ENCODE results near the gene TRMT11.

DNA sequence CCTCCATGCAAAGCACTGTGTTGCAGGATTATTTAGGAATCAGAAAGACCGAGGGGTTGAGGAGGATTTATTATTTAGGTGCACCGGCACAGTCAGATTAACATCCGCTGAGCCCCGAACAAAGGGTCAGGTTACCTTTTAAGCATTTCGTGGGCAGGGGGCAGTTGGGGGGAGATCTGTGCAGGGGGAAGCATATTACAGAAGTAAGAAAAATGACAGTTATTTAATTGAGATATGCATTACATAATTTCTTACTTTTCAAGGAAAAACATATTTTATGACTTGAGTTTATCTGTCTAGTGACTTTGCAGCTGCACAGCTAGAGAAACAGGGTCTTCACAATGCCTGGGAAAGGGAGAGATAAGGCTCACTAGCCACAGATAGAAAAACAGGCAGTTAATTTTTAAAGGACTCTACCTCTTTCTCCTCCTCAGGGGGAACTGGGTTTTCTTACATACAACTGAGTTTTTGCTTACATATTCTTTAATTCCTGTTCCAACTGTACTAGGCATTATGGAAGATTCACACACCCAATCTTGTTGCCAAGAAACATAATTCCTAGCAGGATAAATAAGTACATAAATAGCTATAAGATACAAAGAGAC is 31.5 kb upstream of the TRMT11 start:
- TF ChIP-seq BCL11A (tag by site-specific recombination; IDR thresholded peaks at IDR 0.05; ENCODE audit: low read depth): no peak
- no peak for TF ChIP-seq CTCF (tag by site-specific recombination; IDR thresholded peaks at IDR 0.05)
- TF ChIP-seq ZBTB7A (tag by site-specific recombination; IDR thresholded peaks at IDR 0.05; ENCODE audit: low read depth): no peak
- TF ChIP-seq, protein P1, sequence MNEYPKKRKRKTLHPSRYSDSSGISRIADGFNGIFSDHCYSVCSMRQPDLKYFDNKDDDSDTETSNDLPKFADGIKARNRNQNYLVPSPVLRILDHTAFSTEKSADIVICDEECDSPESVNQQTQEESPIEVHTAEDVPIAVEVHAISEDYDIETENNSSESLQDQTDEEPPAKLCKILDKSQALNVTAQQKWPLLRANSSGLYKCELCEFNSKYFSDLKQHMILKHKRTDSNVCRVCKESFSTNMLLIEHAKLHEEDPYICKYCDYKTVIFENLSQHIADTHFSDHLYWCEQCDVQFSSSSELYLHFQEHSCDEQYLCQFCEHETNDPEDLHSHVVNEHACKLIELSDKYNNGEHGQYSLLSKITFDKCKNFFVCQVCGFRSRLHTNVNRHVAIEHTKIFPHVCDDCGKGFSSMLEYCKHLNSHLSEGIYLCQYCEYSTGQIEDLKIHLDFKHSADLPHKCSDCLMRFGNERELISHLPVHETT (tag by site-specific recombination; IDR thresholded peaks at IDR 0.05): no peak
- no peak for TF ChIP-seq ZNF580 (tag by site-specific recombination; IDR thresholded peaks at IDR 0.05)
- TF ChIP-seq ZXDB (tag by site-specific recombination; IDR thresholded peaks at IDR 0.05): no peak
- TF ChIP-seq ZBTB21 (tag by site-specific recombination; IDR thresholded peaks at IDR 0.05): no peak
- TF ChIP-seq, protein P2, sequence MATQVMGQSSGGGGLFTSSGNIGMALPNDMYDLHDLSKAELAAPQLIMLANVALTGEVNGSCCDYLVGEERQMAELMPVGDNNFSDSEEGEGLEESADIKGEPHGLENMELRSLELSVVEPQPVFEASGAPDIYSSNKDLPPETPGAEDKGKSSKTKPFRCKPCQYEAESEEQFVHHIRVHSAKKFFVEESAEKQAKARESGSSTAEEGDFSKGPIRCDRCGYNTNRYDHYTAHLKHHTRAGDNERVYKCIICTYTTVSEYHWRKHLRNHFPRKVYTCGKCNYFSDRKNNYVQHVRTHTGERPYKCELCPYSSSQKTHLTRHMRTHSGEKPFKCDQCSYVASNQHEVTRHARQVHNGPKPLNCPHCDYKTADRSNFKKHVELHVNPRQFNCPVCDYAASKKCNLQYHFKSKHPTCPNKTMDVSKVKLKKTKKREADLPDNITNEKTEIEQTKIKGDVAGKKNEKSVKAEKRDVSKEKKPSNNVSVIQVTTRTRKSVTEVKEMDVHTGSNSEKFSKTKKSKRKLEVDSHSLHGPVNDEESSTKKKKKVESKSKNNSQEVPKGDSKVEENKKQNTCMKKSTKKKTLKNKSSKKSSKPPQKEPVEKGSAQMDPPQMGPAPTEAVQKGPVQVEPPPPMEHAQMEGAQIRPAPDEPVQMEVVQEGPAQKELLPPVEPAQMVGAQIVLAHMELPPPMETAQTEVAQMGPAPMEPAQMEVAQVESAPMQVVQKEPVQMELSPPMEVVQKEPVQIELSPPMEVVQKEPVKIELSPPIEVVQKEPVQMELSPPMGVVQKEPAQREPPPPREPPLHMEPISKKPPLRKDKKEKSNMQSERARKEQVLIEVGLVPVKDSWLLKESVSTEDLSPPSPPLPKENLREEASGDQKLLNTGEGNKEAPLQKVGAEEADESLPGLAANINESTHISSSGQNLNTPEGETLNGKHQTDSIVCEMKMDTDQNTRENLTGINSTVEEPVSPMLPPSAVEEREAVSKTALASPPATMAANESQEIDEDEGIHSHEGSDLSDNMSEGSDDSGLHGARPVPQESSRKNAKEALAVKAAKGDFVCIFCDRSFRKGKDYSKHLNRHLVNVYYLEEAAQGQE (tag by site-specific recombination; IDR thresholded peaks at IDR 0.05): no peak
- TF ChIP-seq REPIN1 (tag by site-specific recombination; IDR thresholded peaks at IDR 0.05; ENCODE audit: low read depth): no peak
- TF ChIP-seq YY1 (tag by site-specific recombination; IDR thresholded peaks at IDR 0.05): no peak
- no peak for TF ChIP-seq ZBTB8A (tag by site-specific recombination; IDR thresholded peaks at IDR 0.05)
